ENCODE results near the gene BACH2.

DNA sequence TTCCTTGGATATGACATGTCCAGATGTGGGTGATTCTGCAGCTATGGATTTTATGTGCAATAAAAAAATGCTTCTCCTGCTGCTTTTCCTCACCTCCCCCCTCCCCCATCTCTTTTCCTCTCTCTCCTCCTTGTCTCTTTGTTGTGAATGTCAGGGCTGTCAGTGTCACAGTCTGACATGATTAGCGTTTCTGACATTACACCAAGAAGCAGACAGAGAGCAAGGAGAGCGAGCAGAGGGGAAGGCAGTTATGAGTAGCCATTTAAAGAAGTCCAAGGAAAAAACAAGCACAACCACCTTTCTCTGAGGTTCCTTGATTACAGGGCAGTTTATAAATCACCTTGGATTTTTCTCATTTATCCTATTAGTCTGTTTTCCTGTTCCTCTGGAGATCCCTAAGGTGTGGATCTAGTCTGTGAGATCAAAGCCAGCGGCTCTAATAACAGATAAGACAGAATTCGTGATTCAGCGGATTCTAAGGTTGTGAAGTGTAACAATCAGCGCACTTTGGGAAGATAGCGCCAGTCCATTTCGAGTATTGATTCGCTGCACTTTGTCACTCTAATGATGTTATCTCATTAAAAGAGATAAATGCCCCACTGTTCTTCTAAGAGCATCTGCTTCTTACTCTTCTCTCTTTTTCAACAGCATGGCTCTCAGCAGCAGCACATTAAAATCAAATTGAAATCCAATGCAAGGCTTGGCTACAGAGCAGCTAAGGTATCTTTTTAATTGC is 101.4 kb downstream of the BACH2 start:
- TF ChIP-seq CTCF (IDR thresholded peaks at IDR 0.05; ENCODE audit: insufficient read depth, low read length) (no peak), REST (IDR thresholded peaks at IDR 0.05; ENCODE audit: insufficient replicate concordance, low read depth) (no peak), POLR2AphosphoS5 (IDR thresholded peaks at IDR 0.05; ENCODE audit: low read depth) (no peak), GABPA (IDR thresholded peaks at IDR 0.05; ENCODE audit: low read depth) (no peak), SPI1 (IDR thresholded peaks at IDR 0.05; ENCODE audit: borderline replicate concordance, low read depth) (no peak)
